ENCODE measurements around the gene LHFPL3. TPM values are rescaled to one million over a fixed set of nuclear protein-coding genes. Genes with fewer than 3 reads are reported as not detected.

Gene LHFPL3
- total and polyA plus RNA-seq, 2 experiments from 2014 or later = not detected

GRCh38 chr7:104818961-104819880, 490.8 kb downstream of the LHFPL3 start:
- no peaks in the 10 kb centered on the region for H4K20me1 ChIP-seq (ENCODE audit: insufficient read depth)
- TF ChIP-seq EZH2 (IDR thresholded peaks at IDR 0.05; ENCODE audit: insufficient read depth, poor library complexity, severe bottlenecking) (no peak), EZH2phosphoT487 (IDR thresholded peaks at IDR 0.05; ENCODE audit: insufficient read depth, low read depth) (no peak)
- no peak overlapping the region for H2AFZ ChIP-seq
- no peaks in the 10 kb centered on the region for H3K4me1 ChIP-seq (ENCODE audit: insufficient read depth)
- H3K27me3 ChIP-seq (replicated peaks; ENCODE audit: insufficient read depth) = peaks cover 4% of the 10 kb centered on the region; the same call in 1 of the 2 replicates
- H3K4me2 ChIP-seq (ENCODE audit: unreplicated experiment) = no peak overlapping the region
- H3K27ac ChIP-seq = no peak overlapping the region
- H3K4me3 ChIP-seq = no peak overlapping the region
- H3K79me2 ChIP-seq (ENCODE audit: insufficient read depth) = no peaks in the 10 kb centered on the region
- no peaks in the 10 kb centered on the region for H3K9me2 ChIP-seq (ENCODE audit: insufficient read depth)
- H3F3A ChIP-seq (ENCODE audit: insufficient read depth) = no peaks in the 10 kb centered on the region
- 39 to 45% methylated on average over 6 of the region's 6 CpGs for WGBS, 2 experiments (ENCODE audit: low coverage in 1 of 2, low lambda C conversion rate in 2 of 2, missing lambda C conversion rate in 2 of 2)
- in situ Hi-C loops (cut with MboI) = no loop called here
- H3K9me3 ChIP-seq (ENCODE audit: low read depth) = no peaks in the 10 kb centered on the region
- no peak for DNase-seq
- H3K36me3 ChIP-seq (ENCODE audit: low read depth) = no peaks in the 10 kb centered on the region
- no peak overlapping the region for H3K9ac ChIP-seq

- no peak for DNase-seq
- Histone ChIP-seq H3K9me2 (ENCODE audit: insufficient read depth) (no peaks in the 10 kb centered on the region), H3K79me2 (ENCODE audit: insufficient read depth) (no peaks in the 10 kb centered on the region), H3K9ac (no peak overlapping the region), H3F3A (ENCODE audit: insufficient read depth) (no peaks in the 10 kb centered on the region), H3K9me3 (ENCODE audit: low read depth) (no peaks in the 10 kb centered on the region), H3K4me2 (ENCODE audit: unreplicated experiment) (no peak overlapping the region), H3K4me1 (ENCODE audit: insufficient read depth) (no peaks in the 10 kb centered on the region), H3K4me3 (no peak overlapping the region), H3K27ac (no peak overlapping the region), H3K27me3 (replicated peaks; ENCODE audit: insufficient read depth) (peaks cover 4% of the 10 kb centered on the region; the same call in 1 of the 2 replicates), H3K36me3 (ENCODE audit: low read depth) (no peaks in the 10 kb centered on the region), H2AFZ (no peak overlapping the region), H4K20me1 (ENCODE audit: insufficient read depth) (no peaks in the 10 kb centered on the region)
- in situ Hi-C loops (cut with MboI) = no loop called here
- TF ChIP-seq EZH2 (IDR thresholded peaks at IDR 0.05; ENCODE audit: insufficient read depth, poor library complexity, severe bottlenecking) = no peak
- TF ChIP-seq EZH2phosphoT487 (IDR thresholded peaks at IDR 0.05; ENCODE audit: insufficient read depth, low read depth) = no peak
- WGBS, 2 experiments (ENCODE audit: low coverage in 1 of 2, low lambda C conversion rate in 2 of 2, missing lambda C conversion rate in 2 of 2) = 32 to 35% methylated on average over 10 of the region's 10 CpGs
Observed at GRCh38 chr7:104820836-104821535, 492.6 kb downstream of the LHFPL3 start.

- DNase-seq = no peak
- H3K27me3 ChIP-seq (replicated peaks; ENCODE audit: insufficient read depth) = no peaks in the 10 kb centered on the region; the same call in 1 of the 2 replicates
- in situ Hi-C loops (cut with MboI) = no loop called here
- H3K79me2 ChIP-seq (ENCODE audit: insufficient read depth) = no peaks in the 10 kb centered on the region
- H3K27ac ChIP-seq = no peak overlapping the region
- no peaks in the 10 kb centered on the region for H3K4me1 ChIP-seq (ENCODE audit: insufficient read depth)
- TF ChIP-seq EZH2phosphoT487 (IDR thresholded peaks at IDR 0.05; ENCODE audit: insufficient read depth, low read depth) (no peak), EZH2 (IDR thresholded peaks at IDR 0.05; ENCODE audit: insufficient read depth, poor library complexity, severe bottlenecking) (no peak)
- H4K20me1 ChIP-seq (ENCODE audit: insufficient read depth) = no peaks in the 10 kb centered on the region
- H3K36me3 ChIP-seq (ENCODE audit: low read depth) = no peaks in the 10 kb centered on the region
- no peaks in the 10 kb centered on the region for H3K9me2 ChIP-seq (ENCODE audit: insufficient read depth)
- no peak overlapping the region for H3K4me3 ChIP-seq
- no peak overlapping the region for H3K4me2 ChIP-seq (ENCODE audit: unreplicated experiment)
- H3K9me3 ChIP-seq (ENCODE audit: low read depth) = no peaks in the 10 kb centered on the region
- H3F3A ChIP-seq (ENCODE audit: insufficient read depth) = no peaks in the 10 kb centered on the region
- no peak overlapping the region for H2AFZ ChIP-seq
- WGBS, 2 experiments (ENCODE audit: low coverage in 1 of 2, low lambda C conversion rate in 2 of 2, missing lambda C conversion rate in 2 of 2) = 52 to 62% methylated on average over 2 of the region's 2 CpGs
- no peak overlapping the region for H3K9ac ChIP-seq
Observed at GRCh38 chr7:104823177-104823576, 494.8 kb downstream of the LHFPL3 start.

- Histone ChIP-seq H3K79me2 (ENCODE audit: insufficient read depth) (no peaks in the 10 kb centered on the region), H3K9me3 (ENCODE audit: low read depth) (no peaks in the 10 kb centered on the region), H3K36me3 (ENCODE audit: low read depth) (no peaks in the 10 kb centered on the region), H3K9me2 (ENCODE audit: insufficient read depth) (no peaks in the 10 kb centered on the region), H3K27me3 (replicated peaks; ENCODE audit: insufficient read depth) (no peaks in the 10 kb centered on the region), H2AFZ (no peak overlapping the region), H3K4me1 (ENCODE audit: insufficient read depth) (no peaks in the 10 kb centered on the region), H3F3A (ENCODE audit: insufficient read depth) (no peaks in the 10 kb centered on the region), H4K20me1 (ENCODE audit: insufficient read depth) (no peaks in the 10 kb centered on the region), H3K4me3 (no peak overlapping the region), H3K4me2 (ENCODE audit: unreplicated experiment) (no peak overlapping the region), H3K27ac (no peak overlapping the region), H3K9ac (no peak overlapping the region)
- DNase-seq = no peak
- in situ Hi-C loops (cut with MboI) = no loop called here
- TF ChIP-seq EZH2phosphoT487 (IDR thresholded peaks at IDR 0.05; ENCODE audit: insufficient read depth, low read depth) (no peak), EZH2 (IDR thresholded peaks at IDR 0.05; ENCODE audit: insufficient read depth, poor library complexity, severe bottlenecking) (no peak)
Observed at GRCh38 chr7:104825099-104825498, 496.7 kb downstream of the LHFPL3 start.

All from GM23248 (cell line).